ENCODE measurements around the gene NPTX2. TPM values are rescaled to one million over a fixed set of nuclear protein-coding genes. Genes with fewer than 3 reads are reported as not detected.

Gene NPTX2
- total and polyA plus RNA-seq, 2 donors from 2014 or later: 0.26 to 2.0 TPM

GRCh38 chr7:98613601-98614425 lies 3.3 kb upstream of the NPTX2 start:
- Histone ChIP-seq H3K9ac (ENCODE audit: low read length in 3 of 3) (no peak overlapping the region), H3K36me3 (ENCODE audit: control insufficient read depth in 2 of 3, insufficient read depth in 3 of 3, low read length in 3 of 3) (no peaks in the 10 kb centered on the region), H3K9me3 (ENCODE audit: control insufficient read depth in 2 of 3, insufficient read depth in 1 of 3, low read length in 3 of 3) (peaks cover 0 to 4% (median 0%) of the 10 kb centered on the region in 3 donors), H3K27me3 (ENCODE audit: control insufficient read depth, insufficient read depth, low read length) (peaks cover 8% of the 10 kb centered on the region), H3K4me3 (ENCODE audit: low read length in 3 of 3) (no peak overlapping the region), H3K27ac (ENCODE audit: low read depth in 2 of 2, low read length in 2 of 2) (no peak overlapping the region), H3K4me1 (ENCODE audit: control insufficient read depth in 2 of 3, insufficient read depth in 2 of 3, low read depth in 1 of 3, low read length in 3 of 3) (no peaks in the 10 kb centered on the region)
- TF ChIP-seq, protein P1, sequence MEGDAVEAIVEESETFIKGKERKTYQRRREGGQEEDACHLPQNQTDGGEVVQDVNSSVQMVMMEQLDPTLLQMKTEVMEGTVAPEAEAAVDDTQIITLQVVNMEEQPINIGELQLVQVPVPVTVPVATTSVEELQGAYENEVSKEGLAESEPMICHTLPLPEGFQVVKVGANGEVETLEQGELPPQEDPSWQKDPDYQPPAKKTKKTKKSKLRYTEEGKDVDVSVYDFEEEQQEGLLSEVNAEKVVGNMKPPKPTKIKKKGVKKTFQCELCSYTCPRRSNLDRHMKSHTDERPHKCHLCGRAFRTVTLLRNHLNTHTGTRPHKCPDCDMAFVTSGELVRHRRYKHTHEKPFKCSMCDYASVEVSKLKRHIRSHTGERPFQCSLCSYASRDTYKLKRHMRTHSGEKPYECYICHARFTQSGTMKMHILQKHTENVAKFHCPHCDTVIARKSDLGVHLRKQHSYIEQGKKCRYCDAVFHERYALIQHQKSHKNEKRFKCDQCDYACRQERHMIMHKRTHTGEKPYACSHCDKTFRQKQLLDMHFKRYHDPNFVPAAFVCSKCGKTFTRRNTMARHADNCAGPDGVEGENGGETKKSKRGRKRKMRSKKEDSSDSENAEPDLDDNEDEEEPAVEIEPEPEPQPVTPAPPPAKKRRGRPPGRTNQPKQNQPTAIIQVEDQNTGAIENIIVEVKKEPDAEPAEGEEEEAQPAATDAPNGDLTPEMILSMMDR (IDR thresholded peaks at IDR 0.05; ENCODE audit: borderline replicate concordance, extremely low read depth, insufficient read depth): no peak
- intact Hi-C loops (cut with DNase I): no loop called here
- FAIRE-seq (no peak), DNase-seq (peak in 4 of 5 donors; percentile 51 to 89 (median 78))

GRCh38 chr7:98616381-98617050 lies 569 bp upstream of the NPTX2 start:
- no peaks in the 10 kb centered on the region for H3K4me1 ChIP-seq (ENCODE audit: control insufficient read depth in 2 of 3, insufficient read depth in 2 of 3, low read depth in 1 of 3, low read length in 3 of 3)
- intact Hi-C loops (cut with DNase I): no loop called here
- no peak for FAIRE-seq
- H3K36me3 ChIP-seq (ENCODE audit: control insufficient read depth in 2 of 3, insufficient read depth in 3 of 3, low read length in 3 of 3): no peaks in the 10 kb centered on the region
- peaks cover 20% of the 10 kb centered on the region for H3K27me3 ChIP-seq (ENCODE audit: control insufficient read depth, insufficient read depth, low read length)
- H3K9ac ChIP-seq (ENCODE audit: low read length in 3 of 3): no peak overlapping the region
- H3K4me3 ChIP-seq (ENCODE audit: low read length in 3 of 3): no peak overlapping the region
- peak in 1 of 5 donors; percentile 60 for DNase-seq
- no peak overlapping the region for H3K27ac ChIP-seq (ENCODE audit: low read depth in 2 of 2, low read length in 2 of 2)
- peaks cover 0 to 4% (median 0%) of the 10 kb centered on the region in 3 donors for H3K9me3 ChIP-seq (ENCODE audit: control insufficient read depth in 2 of 3, insufficient read depth in 1 of 3, low read length in 3 of 3)
- TF ChIP-seq, protein P1 (IDR thresholded peaks at IDR 0.05; ENCODE audit: borderline replicate concordance, extremely low read depth, insufficient read depth): no peak

- H3K36me3 ChIP-seq (ENCODE audit: control insufficient read depth in 2 of 3, insufficient read depth in 3 of 3, low read length in 3 of 3): no peaks in the 10 kb centered on the region
- no peak overlapping the region for H3K9ac ChIP-seq (ENCODE audit: low read length in 3 of 3)
- H3K9me3 ChIP-seq (ENCODE audit: control insufficient read depth in 2 of 3, insufficient read depth in 1 of 3, low read length in 3 of 3): peaks cover 0 to 3% (median 0%) of the 10 kb centered on the region in 3 donors
- intact Hi-C loops (cut with DNase I): no loop called here
- H3K27ac ChIP-seq (ENCODE audit: low read depth in 2 of 2, low read length in 2 of 2): no peak overlapping the region
- no peaks in the 10 kb centered on the region for H3K4me1 ChIP-seq (ENCODE audit: control insufficient read depth in 2 of 3, insufficient read depth in 2 of 3, low read depth in 1 of 3, low read length in 3 of 3)
- H3K27me3 ChIP-seq (ENCODE audit: control insufficient read depth, insufficient read depth, low read length): peaks cover 20% of the 10 kb centered on the region
- TF ChIP-seq, protein P1 (IDR thresholded peaks at IDR 0.05; ENCODE audit: borderline replicate concordance, extremely low read depth, insufficient read depth): no peak
- H3K4me3 ChIP-seq (ENCODE audit: low read length in 3 of 3): no peak overlapping the region
- FAIRE-seq (no peak), DNase-seq (peak in 1 of 5 donors; percentile 51)
Observed at GRCh38 chr7:98617960-98618418, 904 bp downstream of the NPTX2 start.

All from kidney (tissue), 14 donors.